Forelimb muscle (tissue), 1 donor: ENCODE data around the gene ARHGEF33. TPM values are rescaled to one million over a fixed set of nuclear protein-coding genes. Genes with fewer than 3 reads are reported as not detected.

Source experiments
- DNase-seq: peaks from one replicate; pipeline ENCODE4 v3.0.0-alpha.2; 2013; ENCODE audit warnings: low read depth
- polyA plus RNA-seq: library from polyadenylated mRNA; unstranded; fragments of 120-200 nt; gene quantifications from one replicate; pipeline ENCODE4 v1.2.1, GENCODE V29; 2013; ENCODE audit not compliant: insufficient read length

Gene ARHGEF33
- polyA plus RNA-seq, 1 donor, result 1.5 TPM

- DNase-seq, result no peak
Measured at GRCh38 chr2:39017334-39017733, 127.7 kb downstream of the ARHGEF33 start.

DNA sequence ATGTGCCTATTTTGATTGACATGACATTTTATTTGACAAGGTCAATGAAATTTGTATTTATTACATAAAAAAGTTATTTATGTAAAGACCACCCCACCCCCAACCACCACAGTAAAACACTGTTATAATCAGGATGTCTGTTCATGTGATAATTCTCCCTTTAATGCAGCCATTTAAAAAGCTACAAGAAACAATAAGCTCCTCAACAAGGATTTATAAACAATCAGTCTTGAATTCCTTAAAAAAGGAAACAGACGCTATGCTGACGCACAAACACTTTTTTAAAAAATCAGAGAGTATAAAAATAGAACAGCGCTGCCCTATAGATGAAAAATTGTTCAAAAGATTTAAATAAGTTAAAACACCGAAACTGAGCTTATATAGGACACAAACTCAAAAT is 129.0 kb downstream of the ARHGEF33 start:
- DNase-seq, result no peak

DNA sequence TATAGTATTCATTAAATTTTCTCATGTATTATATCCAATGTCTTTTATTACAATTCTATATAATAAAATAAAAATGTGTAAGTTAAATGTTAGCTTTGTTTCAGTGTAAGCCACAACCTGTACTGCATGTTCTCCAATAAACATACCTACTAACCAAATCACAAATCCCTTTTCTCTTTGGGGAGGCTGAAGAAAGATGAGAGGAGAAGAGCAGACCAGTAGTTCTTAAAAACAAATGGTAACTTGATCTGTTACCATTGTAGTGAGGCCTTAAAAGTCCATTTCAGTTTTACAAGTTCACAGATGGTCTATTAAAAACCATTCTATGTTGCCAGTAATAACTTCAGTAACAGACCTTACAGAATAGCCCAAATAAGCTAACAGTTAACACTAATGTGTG is 130.7 kb downstream of the ARHGEF33 start:
- DNase-seq, result no peak

GRCh38 chr2:39022642-39023235 is 133.1 kb downstream of the ARHGEF33 start:
- DNase-seq, result no peak

DNA sequence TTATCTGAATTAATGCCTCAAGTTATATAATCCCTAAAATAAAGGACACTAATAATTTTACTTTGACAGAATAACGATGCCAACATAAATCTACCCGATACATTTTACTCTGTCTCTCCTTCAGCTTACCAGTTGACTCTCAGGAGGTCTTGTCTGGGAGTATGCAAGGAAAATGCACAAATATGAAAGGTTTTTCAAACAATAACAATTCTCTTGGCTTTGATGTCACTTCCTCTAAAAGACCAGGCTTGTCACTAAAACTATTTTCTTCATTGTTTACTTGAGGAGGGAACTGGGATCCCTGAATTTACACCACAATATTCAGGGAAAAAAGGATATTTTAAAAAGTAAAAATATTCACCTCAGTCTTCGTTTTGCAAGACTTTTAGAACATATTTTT is 134.0 kb downstream of the ARHGEF33 start:
- no peak for DNase-seq

- no peak for DNase-seq
Measured at GRCh38 chr2:39024833-39025232, 135.2 kb downstream of the ARHGEF33 start.

Other genes with a start within 250 kb of the ARHGEF33 start
- 11.8 TPM for gene GALM, start 223.8 kb upstream of the ARHGEF33 start, polyA plus RNA-seq
- gene SRSF7, start 138.5 kb upstream of the ARHGEF33 start, polyA plus RNA-seq, result 101 TPM
- 13.0 TPM for gene GEMIN6, start 111.7 kb upstream of the ARHGEF33 start, polyA plus RNA-seq
- 17.0 TPM for gene DHX57, start 13.9 kb upstream of the ARHGEF33 start, polyA plus RNA-seq
- gene MORN2, start 13.9 kb upstream of the ARHGEF33 start, polyA plus RNA-seq, result 8.6 TPM
- 29.7 TPM for gene SOS1, start 231.2 kb downstream of the ARHGEF33 start, polyA plus RNA-seq